IPS-NIHi11 (cell line): ENCODE data around the gene PHF14.
"Not testable (repeated sequence)": the region's sequence is repeated elsewhere in the genome, so short reads cannot be mapped to it uniquely, and the experiment has no call there.

Experiments
- DNase-seq: peaks from one replicate; pipeline ENCODE4 v3.0.0; 2012; ENCODE audit warnings: mixed read lengths, low spot score

Gene PHF14

DNA sequence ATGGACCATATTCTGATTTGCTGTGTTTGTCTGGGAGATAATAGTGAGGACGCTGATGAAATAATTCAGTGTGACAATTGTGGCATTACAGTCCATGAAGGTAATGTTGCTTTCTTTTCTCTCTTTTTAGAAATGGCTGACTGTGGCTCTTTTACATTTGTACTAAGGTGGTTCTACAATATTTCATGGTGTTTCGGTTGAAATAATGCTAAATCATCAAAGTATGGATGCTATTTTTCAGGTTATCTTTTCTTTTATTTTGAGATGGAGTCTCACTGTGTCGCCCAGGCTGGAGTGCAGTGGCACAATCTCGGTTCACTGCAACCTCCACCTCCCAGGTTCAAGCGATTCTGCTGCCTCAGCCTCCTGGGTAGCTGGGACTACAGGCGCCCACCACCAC lies 17.1 kb downstream of the PHF14 start:
- DNase-seq: not testable (repeated sequence)

- not testable (repeated sequence) for DNase-seq
Measured at GRCh38 chr7:10995482-10996166, 22.0 kb downstream of the PHF14 start.

DNA sequence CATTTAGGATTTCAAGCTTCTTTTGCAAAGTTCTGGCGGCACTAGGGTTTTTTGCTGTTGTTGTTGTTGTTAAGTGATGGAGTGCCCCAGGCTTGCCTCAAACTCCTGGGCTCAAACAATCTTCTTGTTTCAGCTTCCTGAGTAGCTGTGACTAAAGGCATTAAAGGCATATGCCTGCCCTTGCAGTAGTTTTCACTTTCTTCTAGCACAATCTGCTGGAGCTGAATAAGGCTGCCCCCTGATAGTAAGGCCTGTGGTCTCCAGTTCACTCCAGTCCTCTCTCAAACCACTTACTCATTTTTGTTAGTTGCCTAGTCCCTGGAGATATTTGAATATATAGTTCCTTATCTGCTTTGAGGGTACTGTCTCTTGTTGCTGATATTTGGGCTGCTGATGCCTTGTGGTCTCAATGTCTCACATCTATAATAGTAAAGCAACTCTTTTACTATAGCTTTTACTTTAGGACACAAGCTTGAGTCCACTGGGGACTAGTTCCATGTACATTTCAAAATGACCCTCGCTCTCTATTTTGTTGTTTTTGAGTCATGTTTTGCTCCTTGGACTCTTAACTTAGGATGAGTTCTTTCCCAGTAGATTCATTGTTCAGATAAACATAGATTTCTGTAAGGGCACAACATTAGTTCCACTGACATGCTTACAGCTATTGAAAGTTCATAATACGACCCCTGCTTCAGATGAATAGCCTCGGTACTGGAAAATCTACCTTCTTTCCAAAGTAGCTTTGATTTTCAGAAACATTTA lies 25.5 kb downstream of the PHF14 start:
- DNase-seq: no peak

DNA sequence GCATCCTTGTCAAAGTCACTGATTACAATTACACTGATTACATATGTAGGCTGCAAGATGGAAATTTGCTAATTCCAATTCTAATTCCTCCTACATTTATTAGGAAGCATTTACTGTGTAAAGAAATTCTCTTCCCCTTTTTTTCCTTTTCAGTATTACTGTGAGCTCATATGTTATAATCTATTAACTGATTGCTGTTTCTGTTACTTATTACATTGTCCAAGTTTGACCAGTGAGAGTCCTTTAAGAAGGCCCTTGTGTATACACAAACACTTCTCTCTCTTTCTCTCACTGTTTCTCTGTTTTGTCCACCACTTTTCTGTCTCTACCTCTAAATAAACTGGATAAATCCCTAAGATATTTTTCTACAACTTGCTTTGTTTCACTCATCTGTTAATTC lies 31.5 kb downstream of the PHF14 start:
- DNase-seq: no peak

DNA sequence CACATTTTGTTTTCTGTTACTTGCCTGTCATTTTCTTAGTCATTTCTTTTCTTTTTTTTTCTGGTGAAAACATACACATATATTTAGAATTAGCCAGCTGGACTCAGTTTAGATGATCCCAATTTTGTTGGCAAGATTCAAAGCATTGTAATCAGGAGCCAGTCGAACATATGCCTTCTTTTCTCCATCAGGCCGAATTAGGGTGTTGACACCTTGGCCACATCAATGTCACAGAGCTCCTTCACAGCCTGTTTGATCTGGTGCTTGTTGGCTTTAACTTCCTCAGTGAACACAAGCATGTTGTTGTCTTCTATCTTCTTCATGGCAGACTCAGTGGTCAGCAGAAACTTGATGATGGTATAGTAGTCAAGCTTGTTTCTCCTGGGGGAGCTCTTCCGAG lies 32.6 kb downstream of the PHF14 start:
- DNase-seq: no peak

GRCh38 chr7:11009631-11010030 lies 36.0 kb downstream of the PHF14 start:
- DNase-seq: no peak

DNA sequence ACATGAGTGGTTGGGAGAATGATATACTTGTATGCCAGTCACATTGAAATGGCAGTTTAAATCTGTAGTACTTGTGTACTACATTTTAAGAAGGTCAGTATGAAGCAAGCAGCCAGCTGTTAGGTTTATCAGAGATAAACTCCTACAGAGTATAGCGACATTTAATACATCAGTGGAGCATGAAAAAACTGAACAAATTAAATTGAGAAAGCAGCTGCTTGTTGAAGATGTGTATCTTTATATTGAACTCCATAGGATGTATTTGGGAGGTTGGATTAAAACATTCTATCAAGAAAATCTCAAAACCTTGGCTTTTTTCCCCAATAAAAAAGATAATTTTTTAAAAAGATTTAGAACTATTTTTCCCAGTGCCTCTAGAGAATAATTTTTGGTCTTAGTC lies 47.8 kb downstream of the PHF14 start:
- no peak for DNase-seq

DNA sequence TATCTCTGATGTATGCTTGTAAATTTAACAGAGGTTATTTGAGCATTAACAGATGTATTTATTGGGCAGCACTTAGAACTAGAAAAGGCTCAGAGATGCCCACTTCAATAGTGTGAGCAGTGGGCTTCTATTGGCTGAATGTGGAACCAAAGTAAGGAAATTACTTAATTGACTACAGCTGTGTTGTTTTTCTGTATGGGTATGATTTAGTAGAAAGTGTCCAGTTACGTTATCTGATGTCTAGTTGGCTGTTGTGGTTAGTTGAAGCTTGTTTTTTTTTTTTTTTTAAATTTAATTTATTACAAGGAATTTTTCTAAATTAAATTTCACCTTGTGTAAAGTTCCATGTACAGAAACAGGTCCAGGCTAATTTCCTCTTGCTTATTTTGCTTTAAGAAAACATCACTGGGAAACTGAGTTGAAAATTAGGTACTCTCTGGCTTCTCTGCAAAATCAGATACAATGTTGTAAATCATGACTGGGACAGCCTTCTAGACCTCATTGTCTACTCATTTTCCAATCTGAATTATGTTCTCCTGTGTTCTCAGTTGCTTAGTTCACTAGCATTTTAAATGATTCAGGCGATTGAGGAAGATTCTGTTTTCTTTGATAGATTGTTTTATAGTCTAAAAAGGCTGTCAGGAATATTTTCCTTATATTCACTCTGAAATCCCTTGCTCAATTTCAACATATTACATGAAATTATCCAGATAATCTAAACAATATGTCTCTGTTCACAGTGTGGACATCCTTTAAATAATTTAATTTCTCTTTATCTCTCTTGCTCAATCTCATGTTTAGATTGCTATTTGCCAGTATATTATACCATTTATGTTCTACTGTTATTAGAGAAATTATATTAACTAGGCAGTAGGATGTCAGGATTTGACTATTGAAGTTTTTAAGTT lies 53.0 kb downstream of the PHF14 start:
- DNase-seq: no peak

GRCh38 chr7:11035661-11036060 lies 62.0 kb downstream of the PHF14 start:
- no peak for DNase-seq

GRCh38 chr7:11039974-11040373 lies 66.3 kb downstream of the PHF14 start:
- no peak for DNase-seq

DNA sequence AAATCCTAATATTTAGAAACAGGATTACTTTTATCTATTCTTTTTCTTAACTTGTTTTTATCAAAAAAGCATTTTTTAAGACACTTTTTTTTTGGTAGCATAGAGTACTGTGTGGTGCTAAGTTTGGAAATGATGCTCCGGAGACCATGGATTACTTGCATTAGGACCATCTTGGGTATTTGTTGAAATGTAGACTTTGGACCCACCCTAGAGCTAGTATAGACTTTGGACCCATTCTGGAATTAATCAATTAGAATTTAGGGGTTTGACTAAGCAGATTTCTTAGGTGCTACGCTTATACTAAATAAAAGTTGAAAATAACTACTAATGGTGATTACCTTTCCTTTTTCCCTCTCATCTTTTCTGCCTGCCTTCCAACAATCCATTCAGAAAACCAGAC lies 80.4 kb downstream of the PHF14 start:
- DNase-seq: no peak

GRCh38 chr7:11060893-11061292 lies 87.2 kb downstream of the PHF14 start:
- DNase-seq: no peak

DNA sequence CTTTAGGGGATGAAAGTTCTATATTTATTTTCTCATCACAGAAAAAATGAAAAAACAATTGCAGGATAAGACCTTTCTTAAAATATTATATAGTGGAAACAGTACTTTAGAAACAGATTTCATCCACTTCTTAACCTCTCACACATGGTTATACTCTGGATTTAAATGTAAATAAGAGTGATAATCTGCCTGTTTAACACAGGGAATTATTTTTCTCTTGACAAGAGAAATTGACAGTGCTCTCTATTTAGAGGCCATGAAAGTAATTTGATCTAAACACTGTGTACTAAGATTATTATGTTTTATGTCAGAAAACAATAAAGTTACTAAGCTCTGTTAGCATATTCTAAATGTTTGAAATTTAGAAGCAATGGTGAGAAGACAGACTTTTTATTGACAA lies 88.4 kb downstream of the PHF14 start:
- DNase-seq: no peak

GRCh38 chr7:11069591-11069990 lies 95.9 kb downstream of the PHF14 start:
- no peak for DNase-seq

DNA sequence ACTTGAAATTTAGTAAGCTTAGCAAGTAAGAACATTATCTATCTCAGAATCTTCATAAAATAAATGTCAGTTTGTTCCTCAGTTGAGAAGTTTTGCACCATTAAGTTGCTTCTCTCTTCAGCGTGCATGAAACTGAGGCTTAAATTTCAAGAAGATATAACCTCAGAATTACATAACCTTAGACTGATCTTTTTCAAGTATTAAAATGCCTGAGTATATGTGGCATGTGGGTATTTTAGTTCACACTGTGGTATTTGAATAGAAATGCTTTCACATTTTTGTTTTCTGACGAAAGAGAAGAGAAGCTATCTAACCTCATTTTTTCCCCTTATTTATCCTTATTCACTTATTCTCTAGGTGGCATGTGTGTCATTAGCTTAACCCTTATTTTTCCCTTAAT lies 104.1 kb downstream of the PHF14 start:
- no peak for DNase-seq

DNA sequence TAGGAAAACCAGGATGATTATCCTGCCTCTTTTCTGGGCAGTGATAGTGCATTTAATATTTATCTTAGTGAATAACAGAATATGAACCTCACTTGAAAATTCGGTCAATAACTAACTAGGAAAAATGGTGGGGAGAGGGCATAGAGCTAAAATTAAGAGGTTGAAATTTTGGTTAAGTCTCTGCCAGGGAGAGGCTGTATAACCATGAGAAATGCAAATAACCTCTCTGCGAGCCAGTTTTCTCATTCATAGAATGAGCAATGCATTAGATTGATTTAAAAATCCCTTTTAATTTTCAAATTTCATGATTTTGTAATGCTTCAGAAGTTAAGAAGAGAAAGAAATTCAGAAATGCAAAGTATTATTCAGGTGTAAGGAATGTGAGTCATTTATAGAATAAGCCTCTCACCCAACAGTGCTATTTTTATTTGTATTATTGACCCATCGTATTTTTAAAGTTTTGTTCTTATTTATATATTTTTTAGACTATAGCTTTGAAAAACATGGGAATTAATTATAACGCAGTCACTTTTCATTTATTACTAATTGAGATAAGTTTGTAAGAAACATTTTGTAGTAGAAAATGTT lies 104.7 kb downstream of the PHF14 start:
- DNase-seq: no peak

GRCh38 chr7:11079907-11080306 lies 106.2 kb downstream of the PHF14 start:
- no peak for DNase-seq

- DNase-seq: no peak
Measured at GRCh38 chr7:11082121-11082520, 108.4 kb downstream of the PHF14 start.

- DNase-seq: no peak
Measured at GRCh38 chr7:11082552-11083213, 109.0 kb downstream of the PHF14 start.

DNA sequence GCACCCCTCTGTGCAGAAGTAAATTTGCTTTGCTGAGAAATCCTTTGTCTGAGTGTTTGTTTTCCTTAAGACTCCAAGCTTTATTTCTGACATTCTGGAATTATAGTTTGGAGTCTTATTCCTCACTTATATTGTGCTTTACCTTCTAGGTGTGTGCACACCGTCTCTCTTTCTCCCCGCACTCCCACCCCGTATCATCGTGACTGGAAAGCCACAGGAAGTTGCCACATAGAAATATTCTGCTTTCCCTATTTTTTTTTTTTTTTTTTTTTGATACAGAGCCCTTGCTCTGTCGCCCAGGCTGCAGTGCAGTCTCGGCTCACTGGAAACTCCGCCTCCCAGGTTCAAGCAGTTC lies 109.5 kb downstream of the PHF14 start:
- DNase-seq: no peak

DNA sequence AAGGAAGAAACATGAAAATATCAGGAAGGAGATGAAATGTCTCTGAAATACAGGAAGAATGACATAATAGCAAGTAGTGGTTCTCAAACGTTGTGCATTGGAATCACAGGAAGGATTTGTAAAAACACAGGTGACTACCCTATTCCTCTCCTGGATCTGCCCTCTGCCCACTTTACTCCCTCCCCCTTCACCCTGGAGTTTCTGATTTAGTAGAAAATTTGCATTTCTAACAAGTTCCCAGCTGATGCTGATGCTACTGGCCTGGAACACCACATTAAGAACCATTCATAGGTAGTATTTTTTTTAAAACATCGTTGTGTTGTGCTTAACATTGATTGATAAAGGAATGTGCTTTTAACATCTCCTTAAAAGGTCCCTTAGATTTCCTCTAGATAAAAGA lies 130.9 kb downstream of the PHF14 start:
- no peak for DNase-seq

GRCh38 chr7:11109659-11110058 lies 136.0 kb downstream of the PHF14 start:
- no peak for DNase-seq
